Hypothalamus (tissue), 51 donors: ENCODE data around the gene BNC2.
"Not testable (repeated sequence)": the region's sequence is repeated elsewhere in the genome, so short reads cannot be mapped to it uniquely, and the experiment has no call there.

Experiments used
- DNase-seq, 51 donors: peaks; one replicate each; lab custom pipeline; 2025; lab: John Stamatoyannopoulos, UW

Gene BNC2

GRCh38 chr9:16482764-16483163 lies 387.7 kb downstream of the BNC2 start:
- no peak for DNase-seq

- not testable (repeated sequence) for DNase-seq
Observed at GRCh38 chr9:16480584-16480983, 389.9 kb downstream of the BNC2 start.

GRCh38 chr9:16475996-16476395 lies 394.5 kb downstream of the BNC2 start:
- no peak for DNase-seq

GRCh38 chr9:16475257-16475656 lies 395.2 kb downstream of the BNC2 start:
- DNase-seq, result no peak

- DNase-seq, result no peak
Observed at GRCh38 chr9:16469184-16469583, 401.3 kb downstream of the BNC2 start.

- DNase-seq, result no peak
Observed at GRCh38 chr9:16461851-16462250, 408.6 kb downstream of the BNC2 start.

GRCh38 chr9:16461137-16461840 lies 409.2 kb downstream of the BNC2 start:
- DNase-seq, result no peak

GRCh38 chr9:16460696-16461095 lies 409.8 kb downstream of the BNC2 start:
- DNase-seq, result no peak

- DNase-seq, result no peak
Observed at GRCh38 chr9:16459421-16460148, 410.9 kb downstream of the BNC2 start.

- no peak for DNase-seq
Observed at GRCh38 chr9:16458696-16459420, 411.6 kb downstream of the BNC2 start.

GRCh38 chr9:16455842-16456241 lies 414.6 kb downstream of the BNC2 start:
- DNase-seq, result no peak

- no peak for DNase-seq
Observed at GRCh38 chr9:16453390-16453789, 417.1 kb downstream of the BNC2 start.

GRCh38 chr9:16450578-16450977 lies 419.9 kb downstream of the BNC2 start:
- no peak for DNase-seq

GRCh38 chr9:16450043-16450442 lies 420.4 kb downstream of the BNC2 start:
- no peak for DNase-seq

- DNase-seq, result no peak
Observed at GRCh38 chr9:16449076-16449730, 421.3 kb downstream of the BNC2 start.

GRCh38 chr9:16447946-16448345 lies 422.5 kb downstream of the BNC2 start:
- DNase-seq, result no peak

GRCh38 chr9:16446636-16447035 lies 423.8 kb downstream of the BNC2 start:
- DNase-seq, result no peak

- DNase-seq, result no peak
Observed at GRCh38 chr9:16445141-16445920, 425.1 kb downstream of the BNC2 start.

GRCh38 chr9:16442622-16443021 lies 427.8 kb downstream of the BNC2 start:
- no peak for DNase-seq

- no peak for DNase-seq
Observed at GRCh38 chr9:16441791-16442190, 428.7 kb downstream of the BNC2 start.
